ENCODE data around the gene KCNJ6.
"Not testable (repeated sequence)": the region's sequence is repeated elsewhere in the genome, so short reads cannot be mapped to it uniquely, and the experiment has no call there.

Gene KCNJ6

GRCh38 chr21:37916310-37917051 is at the start of gene KCNJ6:
TSS of gene KCNJ6 (minus strand) at chr21:37916457. CDS start at chr21:37840682, 75,775 bp downstream.
- no peak for DNase-seq (ENCODE audit: low read depth in 1 of 2, low spot score in 1 of 2)

- DNase-seq (ENCODE audit: low read depth in 1 of 2, low spot score in 1 of 2): no peak
Observed at GRCh38 chr21:37965088-37965805, 49.0 kb upstream of the KCNJ6 start.

- DNase-seq (ENCODE audit: low read depth in 1 of 2, low spot score in 1 of 2): no peak
Observed at GRCh38 chr21:37958537-37958936, 42.3 kb upstream of the KCNJ6 start.

GRCh38 chr21:37956772-37957171 is 40.5 kb upstream of the KCNJ6 start:
- no peak for DNase-seq (ENCODE audit: low read depth in 1 of 2, low spot score in 1 of 2)

GRCh38 chr21:37945036-37945435 is 28.8 kb upstream of the KCNJ6 start:
- DNase-seq (ENCODE audit: low read depth in 1 of 2, low spot score in 1 of 2): no peak

GRCh38 chr21:37944496-37944895 is 28.2 kb upstream of the KCNJ6 start:
- DNase-seq (ENCODE audit: low read depth in 1 of 2, low spot score in 1 of 2): no peak

- no peak for DNase-seq (ENCODE audit: low read depth in 1 of 2, low spot score in 1 of 2)
Observed at GRCh38 chr21:37940691-37941090, 24.4 kb upstream of the KCNJ6 start.

- no peak for DNase-seq (ENCODE audit: low read depth in 1 of 2, low spot score in 1 of 2)
Observed at GRCh38 chr21:37939838-37940237, 23.6 kb upstream of the KCNJ6 start.

GRCh38 chr21:37939251-37939650 is 23.0 kb upstream of the KCNJ6 start:
- no peak for DNase-seq (ENCODE audit: low read depth in 1 of 2, low spot score in 1 of 2)

- DNase-seq (ENCODE audit: low read depth in 1 of 2, low spot score in 1 of 2): no peak
Observed at GRCh38 chr21:37937668-37938067, 21.4 kb upstream of the KCNJ6 start.

GRCh38 chr21:37936010-37936785 is 19.9 kb upstream of the KCNJ6 start:
- DNase-seq (ENCODE audit: low read depth in 1 of 2, low spot score in 1 of 2): no peak

GRCh38 chr21:37932936-37933335 is 16.7 kb upstream of the KCNJ6 start:
- no peak for DNase-seq (ENCODE audit: low read depth in 1 of 2, low spot score in 1 of 2)

- no peak for DNase-seq (ENCODE audit: low read depth in 1 of 2, low spot score in 1 of 2)
Observed at GRCh38 chr21:37927711-37928110, 11.5 kb upstream of the KCNJ6 start.

- no peak for DNase-seq (ENCODE audit: low read depth in 1 of 2, low spot score in 1 of 2)
Observed at GRCh38 chr21:37921091-37921490, 4.8 kb upstream of the KCNJ6 start.

- DNase-seq (ENCODE audit: low read depth in 1 of 2, low spot score in 1 of 2): not testable (repeated sequence)
Observed at GRCh38 chr21:37920302-37920701, 4.0 kb upstream of the KCNJ6 start.

- no peak for DNase-seq (ENCODE audit: low read depth in 1 of 2, low spot score in 1 of 2)
Observed at GRCh38 chr21:37917612-37918011, 1.4 kb upstream of the KCNJ6 start.

GRCh38 chr21:37915941-37916309 is 332 bp downstream of the KCNJ6 start:
- no peak for DNase-seq (ENCODE audit: low read depth in 1 of 2, low spot score in 1 of 2)

- no peak for DNase-seq (ENCODE audit: low read depth in 1 of 2, low spot score in 1 of 2)
Observed at GRCh38 chr21:37915497-37915911, 753 bp downstream of the KCNJ6 start.

- DNase-seq (ENCODE audit: low read depth in 1 of 2, low spot score in 1 of 2): no peak
Observed at GRCh38 chr21:37912616-37913015, 3.6 kb downstream of the KCNJ6 start.

- DNase-seq (ENCODE audit: low read depth in 1 of 2, low spot score in 1 of 2): no peak
Observed at GRCh38 chr21:37909936-37910335, 6.3 kb downstream of the KCNJ6 start.

- no peak for DNase-seq (ENCODE audit: low read depth in 1 of 2, low spot score in 1 of 2)
Observed at GRCh38 chr21:37908691-37909090, 7.6 kb downstream of the KCNJ6 start.

- DNase-seq (ENCODE audit: low read depth in 1 of 2, low spot score in 1 of 2): no peak
Observed at GRCh38 chr21:37907076-37907475, 9.2 kb downstream of the KCNJ6 start.
